HEK293 (cell line): ENCODE results near the gene LRP1B.

Experiments
- CTCF ChIA-PET: fragments of 350-600 bp; formaldehyde crosslinking; extraction: SDS; loops from one replicate; lab custom pipeline; 2021; ENCODE audit warnings: antibody characterized with exemption; lab: Yijun Ruan, JAX
- POLR2A ChIA-PET: fragments of 300-600 bp; formaldehyde crosslinking; extraction: SDS; loops from one replicate; lab custom pipeline; 2020; ENCODE audit warnings: antibody characterized with exemption, inconsistent platforms; lab: Yijun Ruan, JAX
- H3K27ac ChIP-seq: fragments of 200-500 bp; sonication (Bioruptor generic); 2 replicates; pipeline ENCODE4 v1.5.1; 2014; ENCODE audit warnings: low read depth, low read length, control low read depth, inconsistent platforms; ENCODE audit errors: extremely low read depth
- H3K36me3 ChIP-seq, 2 experiments: fragments of 200-500 bp in 1 of 2; sonication (Bioruptor generic) in 1 of 2; 1 replicate in 1 of 2; 2 replicates in 1 of 2; pipeline ENCODE4 v1.5.1; 2014 to 2017; ENCODE audit warnings: inconsistent platforms in 2 of 2, low read length in 2 of 2; ENCODE audit not compliant: control insufficient read depth in 2 of 2, insufficient read depth in 1 of 2
- H3K4me1 ChIP-seq: fragments of 200-500 bp; sonication (Bioruptor generic); 2 replicates; pipeline ENCODE4 v1.5.1; 2014; ENCODE audit warnings: mild to moderate bottlenecking, low read length, inconsistent platforms; ENCODE audit not compliant: control insufficient read depth, insufficient read depth
- H3K4me3 ChIP-seq: 2 replicates; pipeline ENCODE4 v1.5.1; 2011; ENCODE audit warnings: low read depth, mild to moderate bottlenecking, control low read depth, low read length, moderate library complexity
- H3K9me3 ChIP-seq: fragments of 200-500 bp; sonication (Bioruptor generic); 2 replicates; pipeline ENCODE4 v1.5.1; 2014; ENCODE audit warnings: low read depth, low read length, inconsistent platforms; ENCODE audit not compliant: control insufficient read depth, insufficient read depth
- BCL11A ChIP-seq: fragments of 450-650 bp; formaldehyde crosslinking; IDR thresholded peaks from 2 replicates; pipeline ENCODE4 v1.5.1; 2016; ENCODE audit warnings: low read depth, missing biosample characterization, missing genetic modification characterization
- MEIS1 ChIP-seq: sonication (generic); formaldehyde crosslinking; IDR thresholded peaks from 2 replicates; pipeline ENCODE4 v1.8.1; 2022; ENCODE audit warnings: missing genetic modification reagents, mild to moderate bottlenecking, borderline replicate concordance
- SP2 ChIP-seq: fragments of 450-650 bp; formaldehyde crosslinking; IDR thresholded peaks from 2 replicates; pipeline ENCODE4 v1.5.1; 2016; ENCODE audit warnings: missing biosample characterization, missing genetic modification characterization
- SP3 ChIP-seq: fragments of 450-650 bp; formaldehyde crosslinking; IDR thresholded peaks from 2 replicates; pipeline ENCODE4 v1.5.1; 2016; ENCODE audit warnings: missing biosample characterization, missing genetic modification characterization
- ZFP37 ChIP-seq: fragments of 450-650 bp; formaldehyde crosslinking; IDR thresholded peaks from 2 replicates; pipeline ENCODE4 v1.5.1; 2016; ENCODE audit warnings: missing biosample characterization, missing genetic modification characterization
- ZFP69B ChIP-seq: fragments of 450-650 bp; formaldehyde crosslinking; IDR thresholded peaks from 2 replicates; pipeline ENCODE4 v1.5.1; 2016; ENCODE audit warnings: missing biosample characterization, missing genetic modification characterization
- ZNF239 ChIP-seq: fragments of 450-650 bp; formaldehyde crosslinking; IDR thresholded peaks from 2 replicates; pipeline ENCODE4 v1.5.1; 2016; ENCODE audit warnings: missing biosample characterization, missing genetic modification characterization
- ZNF341 ChIP-seq: fragments of 450-650 bp; formaldehyde crosslinking; IDR thresholded peaks from 2 replicates; pipeline ENCODE4; 2016; ENCODE audit warnings: low read depth, missing biosample characterization, missing genetic modification characterization
- ZNF654 ChIP-seq: fragments of 450-650 bp; formaldehyde crosslinking; IDR thresholded peaks from 2 replicates; pipeline ENCODE4 v1.5.1; 2016; ENCODE audit warnings: low read depth, missing biosample characterization, missing genetic modification characterization
- TF ChIP-seq, protein P1 (sequence below): fragments of 450-650 bp; formaldehyde crosslinking; IDR thresholded peaks from 2 replicates; pipeline ENCODE4 v1.5.1; 2017; ENCODE audit warnings: missing biosample characterization, missing genetic modification characterization
- TF ChIP-seq, protein P2 (sequence below): fragments of 450-650 bp; IDR thresholded peaks from 2 replicates; pipeline ENCODE4 v1.5.1; 2018; ENCODE audit warnings: missing biosample characterization, missing genetic modification characterization
- TF ChIP-seq, protein P3 (sequence below): fragments of 450-650 bp; formaldehyde crosslinking; IDR thresholded peaks from 2 replicates; pipeline ENCODE4 v1.5.1; 2016; ENCODE audit warnings: missing biosample characterization, missing genetic modification characterization

LRP1B gene

DNA sequence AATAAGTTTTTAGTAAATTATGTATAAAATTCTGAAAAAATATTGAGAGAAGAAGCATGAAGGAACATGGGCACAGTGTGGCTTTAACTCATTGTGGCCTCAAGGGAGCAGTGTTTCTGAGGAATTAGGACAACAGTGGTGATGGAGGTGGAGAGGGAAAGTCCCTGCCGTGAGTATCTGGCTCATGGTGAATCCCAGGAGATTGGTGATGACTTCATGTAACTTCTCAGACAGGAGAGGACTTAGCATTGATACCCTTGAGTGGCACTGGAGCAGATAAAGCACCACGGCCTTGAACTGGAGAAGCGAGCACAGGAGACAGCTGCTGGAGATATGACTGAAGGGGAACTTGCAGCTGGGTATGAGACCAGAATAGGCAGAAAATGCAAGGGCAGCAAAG lies 35.0 kb upstream of the LRP1B start (continued):
- no peak for TF ChIP-seq BCL11A (tag by site-specific recombination)

DNA sequence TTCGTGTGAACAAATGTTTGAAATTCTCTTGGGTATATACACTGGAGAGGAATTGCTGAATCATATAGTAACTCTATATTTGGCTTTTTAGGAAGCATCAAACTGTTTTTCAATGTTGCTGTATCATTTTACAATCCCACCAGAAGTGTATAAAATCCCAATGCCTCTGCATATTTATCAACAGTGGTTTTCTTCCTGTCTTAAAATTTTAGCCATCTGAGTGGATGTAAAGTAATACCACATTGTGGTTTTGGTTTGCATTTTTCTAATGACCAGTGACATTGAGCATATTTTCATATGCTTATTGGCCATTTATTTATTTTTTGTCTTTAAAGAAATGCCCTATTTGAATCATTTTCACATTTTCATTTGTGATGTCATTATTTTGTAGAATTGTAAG lies 22.8 kb upstream of the LRP1B start:
- H3K36me3 ChIP-seq = no peaks in the 10 kb centered on the region
- no peaks in the 10 kb centered on the region for H3K9me3 ChIP-seq
- no peak overlapping the region for H3K4me3 ChIP-seq
- POLR2A ChIA-PET = no interaction called here
- no peak overlapping the region for H3K27ac ChIP-seq
- CTCF ChIA-PET = interaction anchor here (0.7 kb wide), 1 partner anchor 881 kb away, joined by 4 read pairs; no protein-coding TSS in a partner anchor
- TF ChIP-seq, protein P1, sequence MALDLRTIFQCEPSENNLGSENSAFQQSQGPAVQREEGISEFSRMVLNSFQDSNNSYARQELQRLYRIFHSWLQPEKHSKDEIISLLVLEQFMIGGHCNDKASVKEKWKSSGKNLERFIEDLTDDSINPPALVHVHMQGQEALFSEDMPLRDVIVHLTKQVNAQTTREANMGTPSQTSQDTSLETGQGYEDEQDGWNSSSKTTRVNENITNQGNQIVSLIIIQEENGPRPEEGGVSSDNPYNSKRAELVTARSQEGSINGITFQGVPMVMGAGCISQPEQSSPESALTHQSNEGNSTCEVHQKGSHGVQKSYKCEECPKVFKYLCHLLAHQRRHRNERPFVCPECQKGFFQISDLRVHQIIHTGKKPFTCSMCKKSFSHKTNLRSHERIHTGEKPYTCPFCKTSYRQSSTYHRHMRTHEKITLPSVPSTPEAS = no peak
- no peak for TF ChIP-seq ZNF341 (tag by site-specific recombination)
- no peaks in the 10 kb centered on the region for H3K4me1 ChIP-seq

DNA sequence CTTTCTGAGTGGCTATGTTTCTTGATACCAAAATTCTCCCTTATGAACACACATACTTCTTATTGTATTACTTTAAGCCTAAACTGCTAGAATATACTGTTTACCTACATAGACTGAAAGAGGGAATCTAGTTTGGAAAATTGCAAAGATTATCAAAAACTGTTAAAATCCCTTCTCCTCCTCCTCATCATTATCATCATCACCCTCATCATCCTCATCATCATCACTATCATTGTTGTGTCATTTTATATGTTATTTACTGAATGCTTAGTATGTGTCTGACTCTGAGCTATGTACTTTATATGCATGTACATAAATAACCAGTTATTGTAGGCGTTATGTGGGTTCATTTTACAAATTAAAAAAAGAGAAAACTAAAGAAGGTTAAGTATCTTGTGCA lies 19.6 kb upstream of the LRP1B start:
- no peak overlapping the region for H3K27ac ChIP-seq
- POLR2A ChIA-PET = no interaction called here
- H3K4me1 ChIP-seq = no peaks in the 10 kb centered on the region
- no peaks in the 10 kb centered on the region for H3K9me3 ChIP-seq
- H3K4me3 ChIP-seq = no peak overlapping the region
- H3K36me3 ChIP-seq = no peaks in the 10 kb centered on the region
- CTCF ChIA-PET = no interaction called here
- TF ChIP-seq, protein P2, sequence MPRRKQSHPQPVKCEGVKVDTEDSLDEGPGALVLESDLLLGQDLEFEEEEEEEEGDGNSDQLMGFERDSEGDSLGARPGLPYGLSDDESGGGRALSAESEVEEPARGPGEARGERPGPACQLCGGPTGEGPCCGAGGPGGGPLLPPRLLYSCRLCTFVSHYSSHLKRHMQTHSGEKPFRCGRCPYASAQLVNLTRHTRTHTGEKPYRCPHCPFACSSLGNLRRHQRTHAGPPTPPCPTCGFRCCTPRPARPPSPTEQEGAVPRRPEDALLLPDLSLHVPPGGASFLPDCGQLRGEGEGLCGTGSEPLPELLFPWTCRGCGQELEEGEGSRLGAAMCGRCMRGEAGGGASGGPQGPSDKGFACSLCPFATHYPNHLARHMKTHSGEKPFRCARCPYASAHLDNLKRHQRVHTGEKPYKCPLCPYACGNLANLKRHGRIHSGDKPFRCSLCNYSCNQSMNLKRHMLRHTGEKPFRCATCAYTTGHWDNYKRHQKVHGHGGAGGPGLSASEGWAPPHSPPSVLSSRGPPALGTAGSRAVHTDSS (tag by site-specific recombination) = peak; percentile 77
- no peak for TF ChIP-seq SP2 (tag by site-specific recombination)

DNA sequence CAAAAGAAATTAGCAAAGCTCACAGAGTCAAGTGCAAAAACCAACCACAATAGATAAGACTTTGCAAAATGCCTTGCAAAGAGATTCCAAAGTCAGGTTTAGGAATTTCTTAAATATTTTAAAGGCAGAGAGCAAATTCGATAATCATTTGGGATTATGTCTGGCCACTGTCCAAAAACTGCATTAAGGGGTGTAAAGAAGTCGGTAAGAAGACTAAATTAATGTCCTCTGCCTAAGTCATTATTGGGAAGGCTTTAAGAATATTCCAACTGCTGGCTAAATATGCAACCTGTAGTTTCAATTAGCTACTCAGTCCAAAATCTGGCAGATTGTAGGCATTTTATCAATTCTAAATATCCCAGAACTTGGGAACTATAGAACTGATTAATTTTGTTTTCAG lies 13.7 kb upstream of the LRP1B start:
- Histone ChIP-seq H3K4me3 (no peak overlapping the region), H3K9me3 (no peaks in the 10 kb centered on the region), H3K4me1 (no peaks in the 10 kb centered on the region), H3K27ac (no peak overlapping the region), H3K36me3 (no peaks in the 10 kb centered on the region)
- ChIA-PET POLR2A (no interaction called here), CTCF (interaction anchor here (0.6 kb wide), 1 partner anchor 368 kb away, joined by 4 read pairs; no protein-coding TSS in a partner anchor)
- no peak for TF ChIP-seq SP3 (tag by site-specific recombination)
- TF ChIP-seq ZNF239 (tag by site-specific recombination) = no peak
- TF ChIP-seq ZFP37 (tag by site-specific recombination) = no peak

DNA sequence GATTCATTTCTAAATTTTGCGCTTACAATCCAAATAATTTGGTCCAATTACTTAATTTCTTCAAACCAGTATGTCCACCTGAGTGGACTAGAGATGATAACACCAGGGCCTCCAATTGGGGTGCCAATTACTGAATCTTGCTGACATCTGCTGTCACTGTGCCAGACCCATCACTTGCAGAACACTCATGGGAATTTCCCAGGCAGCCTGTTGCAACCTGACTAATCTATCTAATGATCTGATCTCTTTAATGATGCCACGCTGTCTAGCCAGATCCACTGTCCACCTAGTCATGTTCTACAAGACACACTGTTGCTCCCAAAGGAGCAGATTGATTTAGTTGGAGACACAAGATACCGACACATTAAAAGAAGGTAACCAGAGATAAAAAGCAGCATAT lies 11.8 kb upstream of the LRP1B start:
- Histone ChIP-seq H3K9me3 (no peaks in the 10 kb centered on the region), H3K36me3 (no peaks in the 10 kb centered on the region), H3K27ac (no peak overlapping the region), H3K4me3 (no peak overlapping the region), H3K4me1 (peaks cover 7% of the 10 kb centered on the region; the same call in 1 of the 2 replicates)
- CTCF ChIA-PET = interaction anchor here (0.6 kb wide), 1 partner anchor 286 kb away, joined by 3 read pairs; no protein-coding TSS in a partner anchor
- no peak for TF ChIP-seq ZFP69B (tag by site-specific recombination)
- POLR2A ChIA-PET = no interaction called here

DNA sequence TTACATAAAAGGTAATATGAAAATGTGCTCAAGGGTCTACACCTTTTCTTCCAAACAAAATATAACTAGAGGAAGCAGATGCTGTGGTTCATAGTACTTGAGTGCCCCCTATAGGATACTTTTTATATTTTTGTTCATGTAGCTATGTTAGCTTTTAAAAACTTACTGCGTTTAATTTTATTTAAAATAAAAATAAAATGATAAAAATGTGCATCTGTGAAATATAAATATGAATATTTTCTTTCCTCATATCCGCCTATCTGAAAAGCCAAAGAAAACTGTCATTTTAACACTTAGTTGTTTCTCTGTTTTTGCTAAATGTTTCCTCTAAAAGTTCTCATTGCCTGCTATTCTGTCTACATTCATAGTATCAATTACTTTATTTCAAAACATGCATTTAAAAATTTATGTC lies 9.6 kb upstream of the LRP1B start:
- no peak overlapping the region for H3K27ac ChIP-seq
- ChIA-PET CTCF (interaction anchor here (0.6 to 1.6 kb wide), 7 partner anchors 12 to 1276 kb away, joined by 3 to 5 read pairs (median 4); no protein-coding TSS in a partner anchor), POLR2A (no interaction called here)
- no peaks in the 10 kb centered on the region for H3K36me3 ChIP-seq
- H3K9me3 ChIP-seq = no peaks in the 10 kb centered on the region
- H3K4me1 ChIP-seq = peaks cover 7% of the 10 kb centered on the region; the same call in 1 of the 2 replicates
- TF ChIP-seq, protein P3, sequence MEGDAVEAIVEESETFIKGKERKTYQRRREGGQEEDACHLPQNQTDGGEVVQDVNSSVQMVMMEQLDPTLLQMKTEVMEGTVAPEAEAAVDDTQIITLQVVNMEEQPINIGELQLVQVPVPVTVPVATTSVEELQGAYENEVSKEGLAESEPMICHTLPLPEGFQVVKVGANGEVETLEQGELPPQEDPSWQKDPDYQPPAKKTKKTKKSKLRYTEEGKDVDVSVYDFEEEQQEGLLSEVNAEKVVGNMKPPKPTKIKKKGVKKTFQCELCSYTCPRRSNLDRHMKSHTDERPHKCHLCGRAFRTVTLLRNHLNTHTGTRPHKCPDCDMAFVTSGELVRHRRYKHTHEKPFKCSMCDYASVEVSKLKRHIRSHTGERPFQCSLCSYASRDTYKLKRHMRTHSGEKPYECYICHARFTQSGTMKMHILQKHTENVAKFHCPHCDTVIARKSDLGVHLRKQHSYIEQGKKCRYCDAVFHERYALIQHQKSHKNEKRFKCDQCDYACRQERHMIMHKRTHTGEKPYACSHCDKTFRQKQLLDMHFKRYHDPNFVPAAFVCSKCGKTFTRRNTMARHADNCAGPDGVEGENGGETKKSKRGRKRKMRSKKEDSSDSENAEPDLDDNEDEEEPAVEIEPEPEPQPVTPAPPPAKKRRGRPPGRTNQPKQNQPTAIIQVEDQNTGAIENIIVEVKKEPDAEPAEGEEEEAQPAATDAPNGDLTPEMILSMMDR (tag by site-specific recombination) = 0 out of 2 replicates have a peak, but pooled peaks have one; percentile 30
- TF ChIP-seq MEIS1 (CRISPR knock-in tag) (no peak), ZNF654 (tag by site-specific recombination) (peak; percentile 53)
- no peak overlapping the region for H3K4me3 ChIP-seq
